SKM-1 (cell line): ENCODE data around the gene PDLIM3.
"Not testable (repeated sequence)": the region's sequence is repeated elsewhere in the genome, so short reads cannot be mapped to it uniquely, and the experiment has no call there.

Experiments
- DNase-seq: peaks from one replicate; lab custom pipeline; 2025; ENCODE audit not compliant: unreplicated experiment; lab: John Stamatoyannopoulos, UW

Gene PDLIM3

GRCh38 chr4:185522451-185522850, 12.9 kb downstream of the PDLIM3 start:
- no peak for DNase-seq

- DNase-seq: no peak
These were observed 15.2 kb downstream of the PDLIM3 start for GRCh38 chr4:185520119-185520518.

GRCh38 chr4:185518494-185518893, 16.8 kb downstream of the PDLIM3 start:
- DNase-seq: no peak

- DNase-seq: no peak
These were observed 17.2 kb downstream of the PDLIM3 start for GRCh38 chr4:185518069-185518468.

GRCh38 chr4:185515248-185515647, 20.1 kb downstream of the PDLIM3 start:
- DNase-seq: no peak

- no peak for DNase-seq
These were observed 21.1 kb downstream of the PDLIM3 start for GRCh38 chr4:185514182-185514697.

GRCh38 chr4:185513489-185514181, 21.7 kb downstream of the PDLIM3 start:
- DNase-seq: no peak

GRCh38 chr4:185512516-185512915, 22.8 kb downstream of the PDLIM3 start:
- no peak for DNase-seq

GRCh38 chr4:185511243-185511642, 24.1 kb downstream of the PDLIM3 start:
- not testable (repeated sequence) for DNase-seq

- no peak for DNase-seq
These were observed 24.5 kb downstream of the PDLIM3 start for GRCh38 chr4:185510806-185511205.

- no peak for DNase-seq
These were observed 27.1 kb downstream of the PDLIM3 start for GRCh38 chr4:185508181-185508580.

- DNase-seq: no peak
These were observed 28.9 kb downstream of the PDLIM3 start for GRCh38 chr4:185506422-185506821.

- DNase-seq: no peak
These were observed 30.9 kb downstream of the PDLIM3 start for GRCh38 chr4:185504098-185505047.

- DNase-seq: no peak
These were observed 32.9 kb downstream of the PDLIM3 start for GRCh38 chr4:185502386-185502785.

GRCh38 chr4:185500576-185500975, 34.7 kb downstream of the PDLIM3 start:
- DNase-seq: no peak

- no peak for DNase-seq
These were observed 35.3 kb downstream of the PDLIM3 start for GRCh38 chr4:185500035-185500434.

- no peak for DNase-seq
These were observed 46.7 kb downstream of the PDLIM3 start for GRCh38 chr4:185488650-185489049.

- DNase-seq: no peak
These were observed 53.9 kb downstream of the PDLIM3 start for GRCh38 chr4:185481401-185481800.

GRCh38 chr4:185480016-185480732, 55.1 kb downstream of the PDLIM3 start:
- DNase-seq: no peak

GRCh38 chr4:185479507-185479971, 55.8 kb downstream of the PDLIM3 start:
- no peak for DNase-seq

- no peak for DNase-seq
These were observed 62.1 kb downstream of the PDLIM3 start for GRCh38 chr4:185473247-185473646.
